HUES6 (cell line): ENCODE measurements around the gene GNLY.
"Not testable (repeated sequence)": the region's sequence is repeated elsewhere in the genome, so short reads cannot be mapped to it uniquely, and the experiment has no call there.

Experiments used
- H3K27ac ChIP-seq: 2 replicates; pipeline ENCODE4 v1.7.0; 2013; ENCODE audit warnings: low read depth, mild to moderate bottlenecking, low read length, inconsistent platforms
- H3K27me3 ChIP-seq: 2 replicates; pipeline ENCODE4 v1.6.1; 2013; ENCODE audit warnings: low read length; ENCODE audit not compliant: control insufficient read depth, insufficient read depth
- H3K36me3 ChIP-seq: 2 replicates; pipeline ENCODE4 v1.6.1; 2013; ENCODE audit warnings: low read length; ENCODE audit not compliant: control insufficient read depth, insufficient read depth
- H3K4me1 ChIP-seq: 2 replicates; pipeline ENCODE4 v1.6.1; 2013; ENCODE audit warnings: low read length; ENCODE audit not compliant: control insufficient read depth, insufficient read depth
- H3K4me3 ChIP-seq: 2 replicates; pipeline ENCODE4 v1.5.1; 2013; ENCODE audit warnings: low read depth, low read length
- H3K9ac ChIP-seq: one replicate; pipeline ENCODE4 v1.6.1; 2013; ENCODE audit warnings: mild to moderate bottlenecking, low read length
- H3K9me3 ChIP-seq: 2 replicates; pipeline ENCODE4 v1.6.1; 2013; ENCODE audit warnings: low read depth, low read length; ENCODE audit not compliant: control insufficient read depth, insufficient read depth

The GNLY gene

DNA sequence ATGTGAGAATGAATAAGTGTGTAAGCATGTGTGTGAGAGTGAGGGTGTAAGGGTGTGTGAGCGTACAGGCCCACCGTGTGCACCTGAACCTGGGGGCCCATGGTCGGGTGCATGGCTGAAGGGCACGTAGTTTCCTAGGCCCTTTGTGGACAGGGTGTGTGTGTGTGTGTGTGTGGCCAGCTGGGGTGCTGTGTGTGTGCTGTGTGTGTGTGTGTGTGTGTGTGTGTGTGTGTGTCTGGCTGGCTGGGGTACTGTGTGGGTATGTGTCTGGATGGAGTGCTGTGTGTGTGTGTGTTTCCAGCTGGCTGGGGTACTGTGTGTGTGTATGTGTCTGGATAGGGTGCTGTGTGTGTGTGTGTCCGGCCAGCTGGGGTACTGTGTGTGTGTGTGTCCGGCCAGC is 28.1 kb upstream of the GNLY start:
- H3K36me3 ChIP-seq = no peaks in the 10 kb centered on the region
- H3K4me3 ChIP-seq = no peak overlapping the region
- no peaks in the 10 kb centered on the region for H3K9me3 ChIP-seq
- no peak overlapping the region for H3K9ac ChIP-seq
- H3K27me3 ChIP-seq = no peaks in the 10 kb centered on the region
- H3K4me1 ChIP-seq = peaks cover 7% of the 10 kb centered on the region; the same call in 1 of the 2 replicates
- no peak overlapping the region for H3K27ac ChIP-seq

- no peak overlapping the region for H3K9ac ChIP-seq
- H3K9me3 ChIP-seq = no peaks in the 10 kb centered on the region
- peaks cover 7% of the 10 kb centered on the region; the same call in 1 of the 2 replicates for H3K4me1 ChIP-seq
- H3K36me3 ChIP-seq = no peaks in the 10 kb centered on the region
- H3K4me3 ChIP-seq = no peak overlapping the region
- no peaks in the 10 kb centered on the region for H3K27me3 ChIP-seq
- no peak overlapping the region for H3K27ac ChIP-seq
These were observed 27.5 kb upstream of the GNLY start for GRCh38 chr2:85666435-85667316.

- Histone ChIP-seq H3K27ac (no peak overlapping the region), H3K4me1 (peaks cover 7% of the 10 kb centered on the region; the same call in 1 of the 2 replicates)
These were observed 26.6 kb upstream of the GNLY start for GRCh38 chr2:85667561-85668008.

DNA sequence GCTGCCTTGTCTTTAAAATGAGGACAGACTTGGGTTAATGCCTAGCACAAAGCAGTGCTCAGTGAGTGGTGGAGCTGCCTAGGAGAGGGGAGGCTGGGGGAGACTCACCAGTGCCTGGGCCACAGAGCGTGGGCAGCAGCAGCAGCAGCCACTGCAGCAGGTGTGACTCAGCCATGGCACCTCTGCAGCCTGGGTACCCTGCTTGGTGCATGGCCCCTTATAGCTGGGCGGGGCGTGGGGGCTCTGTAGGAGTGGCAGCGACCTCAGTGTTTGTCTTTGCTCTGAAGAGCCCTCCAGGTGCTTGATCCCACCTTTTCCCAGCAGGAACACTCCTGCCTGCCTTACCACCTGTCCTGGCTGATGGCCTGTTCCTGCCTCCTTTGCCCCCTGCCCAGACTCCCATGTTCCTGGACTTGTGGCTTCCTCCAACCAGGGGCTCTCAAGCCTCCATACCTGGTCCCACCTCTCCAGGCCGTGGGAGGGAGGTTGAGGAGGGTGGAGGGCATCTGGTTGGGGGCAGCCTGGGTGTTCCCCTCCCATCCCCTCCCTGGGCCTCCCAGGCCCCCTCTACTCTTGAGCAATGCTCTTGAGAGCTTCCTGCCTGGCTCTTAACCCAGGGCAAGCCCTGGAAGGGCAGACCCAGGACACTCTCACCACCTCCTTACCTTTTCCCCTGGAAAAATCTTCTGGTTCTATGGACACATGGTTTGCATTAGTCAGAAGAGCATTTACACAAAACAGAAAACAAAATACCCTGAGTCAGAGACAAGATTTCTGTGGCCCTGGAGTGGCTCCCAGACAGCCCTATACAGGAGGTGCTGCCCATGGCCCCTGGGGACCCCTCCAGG is 25.9 kb upstream of the GNLY start, which contains the start of gene SFTPB:
Gene SFTPB (minus strand): TSS at position 191 of the 848 bp plus-strand sequence. CDS start 16 bp downstream, at position 175.
- Histone ChIP-seq H3K27ac (no peak within 1 kb of the TSS), H3K4me1 (peaks cover 4% of the 10 kb centered on the region; the same call in 1 of the 2 replicates), H3K36me3 (no peaks in the 10 kb centered on the region), H3K27me3 (no peaks in the 10 kb centered on the region), H3K9me3 (no peaks in the 10 kb centered on the region), H3K4me3 (no peak within 1 kb of the TSS), H3K9ac (no peak within 1 kb of the TSS)

More at GRCh38 chr2:85667561-85668008, 26.6 kb upstream of the GNLY start:
- H3K4me3 ChIP-seq = no peak overlapping the region
- H3K36me3 ChIP-seq = no peaks in the 10 kb centered on the region
- no peaks in the 10 kb centered on the region for H3K9me3 ChIP-seq
- H3K27me3 ChIP-seq = no peaks in the 10 kb centered on the region
- no peak overlapping the region for H3K9ac ChIP-seq

- Histone ChIP-seq H3K9ac (no peak overlapping the region), H3K4me3 (no peak overlapping the region), H3K27me3 (no peaks in the 10 kb centered on the region), H3K9me3 (no peaks in the 10 kb centered on the region), H3K27ac (no peak overlapping the region), H3K36me3 (no peaks in the 10 kb centered on the region), H3K4me1 (0 out of 2 replicates have a peak, but pooled peaks cover 5% of the 10 kb centered on the region)
These were observed 25.4 kb upstream of the GNLY start for GRCh38 chr2:85668857-85669142.

DNA sequence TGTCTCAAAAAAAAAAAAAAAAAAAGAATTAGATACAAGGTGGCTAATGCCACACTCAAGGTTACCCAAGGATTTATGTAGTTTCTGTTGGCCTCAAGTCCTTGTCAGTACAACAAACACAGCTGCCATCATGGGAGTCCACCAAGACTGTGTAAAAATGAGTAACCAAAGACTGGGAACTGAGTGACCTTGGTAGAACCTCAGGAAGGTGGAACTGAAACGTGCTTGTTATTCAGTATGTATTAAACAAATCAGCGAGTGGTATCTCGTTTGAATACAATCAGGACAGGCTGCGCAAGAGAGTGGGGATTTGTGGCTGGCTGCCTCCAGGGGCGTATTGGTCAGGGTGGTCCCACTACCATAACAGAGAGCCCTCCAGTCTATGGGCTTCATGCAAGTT is 24.6 kb upstream of the GNLY start:
- Histone ChIP-seq H3K4me1 (0 out of 2 replicates have a peak, but pooled peaks cover 5% of the 10 kb centered on the region), H3K9ac (no peak overlapping the region), H3K4me3 (no peak overlapping the region)

DNA sequence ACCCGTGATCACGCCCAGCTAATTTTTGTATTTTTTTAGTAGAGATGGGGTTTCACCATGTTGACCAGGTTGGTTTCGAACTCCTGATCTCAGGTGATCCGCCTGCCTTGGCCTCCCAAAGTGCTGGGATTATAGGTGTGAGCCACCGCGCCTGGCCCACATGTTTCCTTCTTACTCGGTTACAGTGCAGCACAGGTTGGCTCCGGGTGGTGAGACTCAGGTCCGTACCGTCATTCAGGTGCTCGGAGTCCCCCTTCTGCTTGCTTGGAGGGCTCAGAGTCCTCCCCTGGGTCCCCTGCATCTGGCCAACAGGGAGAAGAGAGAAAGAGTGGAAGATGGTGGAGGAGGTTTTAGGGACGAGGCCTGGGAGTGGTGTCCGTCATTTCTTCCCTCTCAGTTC is 23.7 kb upstream of the GNLY start:
- not testable (repeated sequence) for H3K36me3 ChIP-seq, H3K4me3 ChIP-seq, H3K27ac ChIP-seq, H3K27me3 ChIP-seq, H3K9ac ChIP-seq, H3K9me3 ChIP-seq, H3K4me1 ChIP-seq

More for the DNA sequence above, 24.6 kb upstream of the GNLY start:
- H3K9me3 ChIP-seq = no peaks in the 10 kb centered on the region
- H3K27me3 ChIP-seq = no peaks in the 10 kb centered on the region
- no peaks in the 10 kb centered on the region for H3K36me3 ChIP-seq
- H3K27ac ChIP-seq = no peak overlapping the region

DNA sequence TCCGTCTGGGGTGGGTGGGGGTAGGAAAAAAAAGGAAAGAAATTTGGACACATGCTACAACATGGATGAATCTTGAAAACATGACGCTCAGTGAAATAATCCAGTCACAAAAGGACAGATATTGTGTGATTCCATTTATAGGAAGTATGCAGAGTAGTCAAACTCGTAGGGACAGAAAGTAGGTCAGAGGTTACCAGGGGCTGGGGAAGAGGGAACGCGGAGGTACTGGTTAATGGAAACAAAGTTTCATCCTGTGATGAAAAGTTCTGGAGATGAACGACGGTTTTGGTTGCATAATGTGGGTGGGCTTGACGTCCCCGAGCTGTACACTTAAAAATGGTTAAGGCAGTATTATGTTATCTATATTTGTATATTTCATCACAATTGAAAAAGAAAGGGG is 21.7 kb upstream of the GNLY start:
- Histone ChIP-seq H3K4me3 (no peak overlapping the region), H3K4me1 (0 out of 2 replicates have a peak, but pooled peaks cover 5% of the 10 kb centered on the region), H3K9ac (no peak overlapping the region), H3K9me3 (no peaks in the 10 kb centered on the region), H3K27me3 (no peaks in the 10 kb centered on the region), H3K27ac (no peak overlapping the region), H3K36me3 (no peaks in the 10 kb centered on the region)

- H3K27me3 ChIP-seq = no peaks in the 10 kb centered on the region
- H3K4me1 ChIP-seq = peaks cover 8% of the 10 kb centered on the region
- no peak overlapping the region for H3K4me3 ChIP-seq
- H3K9me3 ChIP-seq = no peaks in the 10 kb centered on the region
- H3K27ac ChIP-seq = no peak overlapping the region
- H3K36me3 ChIP-seq = no peaks in the 10 kb centered on the region
- no peak overlapping the region for H3K9ac ChIP-seq
These were observed 20.3 kb upstream of the GNLY start for GRCh38 chr2:85673716-85674375.

DNA sequence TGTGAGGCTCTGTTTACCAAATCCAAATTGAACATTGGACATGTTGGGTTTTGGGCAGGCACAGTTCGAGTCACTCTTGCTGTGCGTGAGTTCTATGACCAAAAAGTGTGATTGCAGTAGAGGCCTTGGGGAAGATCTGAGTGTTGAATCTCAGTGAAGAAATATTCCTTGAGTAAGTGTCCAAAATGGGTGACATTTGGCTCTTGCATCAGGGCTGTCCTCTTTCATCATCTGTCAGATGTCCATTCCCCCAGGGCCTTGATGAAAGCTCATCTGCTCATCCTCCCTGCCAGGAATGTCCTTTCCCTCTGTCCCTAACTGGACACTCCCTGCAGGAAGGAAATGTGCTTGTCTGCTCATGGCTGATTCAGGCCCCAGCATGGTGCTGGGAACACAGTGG is 19.7 kb upstream of the GNLY start:
- Histone ChIP-seq H3K9ac (no peak overlapping the region), H3K27me3 (peaks cover 2% of the 10 kb centered on the region; the same call in 1 of the 2 replicates), H3K9me3 (no peaks in the 10 kb centered on the region), H3K4me1 (peaks cover 11% of the 10 kb centered on the region), H3K4me3 (no peak overlapping the region), H3K27ac (no peak overlapping the region), H3K36me3 (no peaks in the 10 kb centered on the region)
